IMR-90 (cell line): ENCODE results near the gene TTC23. TPM values are rescaled to one million over a fixed set of nuclear protein-coding genes. Genes with fewer than 3 reads are reported as not detected.

Experiments used
- ATAC-seq: fragments of 200-7000 bp; cut with Tn5 transposase; 2 replicates; pipeline ENCODE4 v1.9.1; 2020; ENCODE audit warnings: low read depth, mild to moderate bottlenecking, moderate library complexity
- BruUV-seq: library from RNA; stranded (reverse); fragments of 400-500 nt; replicated peaks from 2 replicates; lab custom pipeline; 2021; lab: Mats Ljungman, UMichigan
- CTCF ChIA-PET: fragments of 300-600 bp; formaldehyde crosslinking; extraction: SDS; loops from one replicate; lab custom pipeline; 2021; ENCODE audit warnings: antibody characterized with exemption; lab: Yijun Ruan, JAX
- POLR2A ChIA-PET: fragments of 300-600 bp; sonication (Branson Sonifier 250); formaldehyde crosslinking; loops from one replicate; lab custom pipeline; 2022; ENCODE audit warnings: antibody characterized with exemption; ENCODE audit not compliant: unreplicated experiment; lab: Charles Lee
- DNase-seq: peaks from one replicate; pipeline ENCODE4 v3.0.0; 2013
- H2AFZ ChIP-seq: replicated peaks from 2 replicates; pipeline ENCODE3; 2013; ENCODE audit warnings: low read length, mild to moderate bottlenecking; ENCODE audit not compliant: poor library complexity
- H2AK5ac ChIP-seq: 2 replicates; pipeline ENCODE4 v1.6.1; 2013; ENCODE audit warnings: low read depth, low read length, inconsistent platforms
- H2AK9ac ChIP-seq: replicated peaks from 2 replicates; pipeline ENCODE3; 2013; ENCODE audit warnings: mild to moderate bottlenecking, low read depth, low read length, moderate library complexity; ENCODE audit not compliant: poor library complexity
- H2BK120ac ChIP-seq: 2 replicates; pipeline ENCODE4 v1.6.1; 2013; ENCODE audit warnings: low read depth, low read length, inconsistent platforms
- H2BK15ac ChIP-seq: 3 replicates; pipeline ENCODE4 v1.6.1; 2013; ENCODE audit warnings: low read depth, low read length, inconsistent platforms
- H2BK20ac ChIP-seq: 2 replicates; pipeline ENCODE4 v1.6.1; 2013; ENCODE audit warnings: low read depth, mild to moderate bottlenecking, inconsistent platforms, low read length, moderate library complexity
- H2BK5ac ChIP-seq: 2 replicates; pipeline ENCODE4 v1.6.1; 2013; ENCODE audit warnings: mild to moderate bottlenecking, low read depth, low read length, inconsistent platforms; ENCODE audit not compliant: poor library complexity, severe bottlenecking
- H3K14ac ChIP-seq: replicated peaks from 2 replicates; pipeline ENCODE4 v1.6.1; 2013; ENCODE audit warnings: low read depth, low read length, inconsistent platforms
- H3K18ac ChIP-seq: 2 replicates; pipeline ENCODE4 v1.6.1; 2013; ENCODE audit warnings: low read depth, low read length, control low read depth
- H3K23ac ChIP-seq: 2 replicates; pipeline ENCODE4 v1.6.1; 2013; ENCODE audit warnings: low read depth, low read length, inconsistent platforms
- H3K27ac ChIP-seq: 2 replicates; pipeline ENCODE4 v1.5.1; 2013; ENCODE audit warnings: mild to moderate bottlenecking, control low read depth, low read length; ENCODE audit not compliant: insufficient read depth
- H3K27me3 ChIP-seq: 2 replicates; pipeline ENCODE4 v1.6.1; 2013; ENCODE audit warnings: low read length; ENCODE audit not compliant: control insufficient read depth, insufficient read depth
- H3K36me3 ChIP-seq: 2 replicates; pipeline ENCODE4 v1.6.1; 2013; ENCODE audit warnings: low read length, mixed read lengths; ENCODE audit not compliant: control insufficient read depth, insufficient read depth
- H3K4ac ChIP-seq: 2 replicates; pipeline ENCODE4 v1.6.1; 2013; ENCODE audit warnings: low read depth, low read length, inconsistent platforms
- H3K4me1 ChIP-seq: 2 replicates; pipeline ENCODE4 v1.6.1; 2013; ENCODE audit warnings: low read length, mixed read lengths; ENCODE audit not compliant: control insufficient read depth, insufficient read depth
- H3K4me2 ChIP-seq: 2 replicates; pipeline ENCODE4 v1.6.1; 2013; ENCODE audit warnings: low read depth, mild to moderate bottlenecking, control low read depth, low read length, moderate library complexity
- H3K4me3 ChIP-seq: 2 replicates; pipeline ENCODE4 v1.5.1; 2013; ENCODE audit warnings: low read depth, mild to moderate bottlenecking, control low read depth, low read length, moderate library complexity; ENCODE audit not compliant: insufficient read depth
- H3K56ac ChIP-seq: 2 replicates; pipeline ENCODE4 v1.6.1; 2013; ENCODE audit warnings: low read length, inconsistent platforms; ENCODE audit not compliant: insufficient read depth; ENCODE audit errors: extremely low read depth
- H3K79me1 ChIP-seq, 2 experiments: 2 replicates each; pipeline ENCODE4 v1.6.1; 2013; ENCODE audit warnings: low read length in 2 of 2, inconsistent platforms in 1 of 2, low read depth in 1 of 2
- H3K9ac ChIP-seq: 2 replicates; pipeline ENCODE4 v1.6.1; 2013; ENCODE audit warnings: low read depth, low read length, control low read depth
- H3K9me1 ChIP-seq: 2 replicates; pipeline ENCODE4 v1.6.1; 2013; ENCODE audit warnings: low read length, inconsistent platforms; ENCODE audit not compliant: insufficient read depth
- H3K9me3 ChIP-seq: 2 replicates; pipeline ENCODE4 v1.6.1; 2013; ENCODE audit warnings: low read length; ENCODE audit not compliant: control insufficient read depth, insufficient read depth
- H4K20me1 ChIP-seq: 2 replicates; pipeline ENCODE4 v1.6.1; 2013; ENCODE audit warnings: low read length, inconsistent platforms; ENCODE audit not compliant: insufficient read depth
- H4K5ac ChIP-seq: 2 replicates; pipeline ENCODE4 v1.6.1; 2013; ENCODE audit warnings: mild to moderate bottlenecking, low read depth, low read length, control low read depth
- H4K8ac ChIP-seq, 2 experiments: 2 replicates each; pipeline ENCODE4 v1.6.1; 2013; ENCODE audit warnings: low read depth in 2 of 2, low read length in 2 of 2, control low read depth in 1 of 2, inconsistent platforms in 1 of 2
- H4K91ac ChIP-seq: 2 replicates; pipeline ENCODE4 v1.6.1; 2013; ENCODE audit warnings: low read depth, low read length, inconsistent platforms; ENCODE audit not compliant: insufficient read depth
- CEBPB ChIP-seq: IDR thresholded peaks from 2 replicates; pipeline ENCODE4 v1.6.1; 2012; ENCODE audit warnings: low read depth, low read length, improper control_type of control experiment
- NFE2L2 ChIP-seq: fragments of 150-350 bp; IDR thresholded peaks from 2 replicates; pipeline ENCODE4 v1.6.1; 2016; ENCODE audit warnings: low read depth, mild to moderate bottlenecking, low read length
- RCOR1 ChIP-seq: IDR thresholded peaks from 2 replicates; pipeline ENCODE4 v1.6.1; 2012; ENCODE audit warnings: mild to moderate bottlenecking, low read length, improper control_type of control experiment; ENCODE audit not compliant: insufficient replicate concordance
- WGBS, 2 experiments: methylation state at CpG; one replicate each; pipeline versions ENCODE4 v1.1.5 to v1.1.7; 2013; ENCODE audit warnings: missing lambda C conversion rate in 2 of 2; ENCODE audit not compliant: insufficient read length in 1 of 2; ENCODE audit errors: extremely low coverage in 2 of 2; 5-methylcytosine and 5-hydroxymethylcytosine counted together
- dilution Hi-C: fragments of 300-500 bp; cut with HindIII; formaldehyde crosslinking; loops from one replicate; pipeline ENCODE4 v1.14.3; 2018; ENCODE audit warnings: low sequenced_read_pairs; ENCODE audit not compliant: unreplicated experiment
- in situ Hi-C: fragments of 300-500 bp; cut with MboI; formaldehyde crosslinking; loops from 3 replicates; pipeline ENCODE4 v1.14.3; 2019; ENCODE audit warnings: low sequenced_read_pairs, inconsistent platforms, mixed read lengths
- intact Hi-C: fragments of 100-400 bp; cut with micrococcal nuclease; formaldehyde crosslinking; loops from 2 replicates; pipeline ENCODE4 v1.10.0; 2022
- polyA plus RNA-seq, 3 experiments: library from polyadenylated mRNA; depleted of rRNA; stranded (reverse); fragments of >200 nt; gene quantifications; 2 replicates each; pipeline ENCODE4 v1.2.3, GENCODE V29; 2012; ENCODE audit warnings: low replicate concordance in 1 of 3
- total RNA-seq: library from RNA; depleted of rRNA; stranded (reverse); fragments of >200 nt; gene quantifications from 2 replicates; pipeline ENCODE4 v1.2.3, GENCODE V29; 2012
- TF ChIP-seq, protein P1 (sequence below): fragments of 150-350 bp; IDR thresholded peaks from 2 replicates; pipeline ENCODE4 v1.6.1; 2016; ENCODE audit warnings: low read depth, mild to moderate bottlenecking, low read length, moderate library complexity, borderline replicate concordance

TTC23 gene
- total and polyA plus RNA-seq, 2 of the 4 experiments (the other 2 are of a cell fraction) = 7.8 to 29.8 TPM

DNA sequence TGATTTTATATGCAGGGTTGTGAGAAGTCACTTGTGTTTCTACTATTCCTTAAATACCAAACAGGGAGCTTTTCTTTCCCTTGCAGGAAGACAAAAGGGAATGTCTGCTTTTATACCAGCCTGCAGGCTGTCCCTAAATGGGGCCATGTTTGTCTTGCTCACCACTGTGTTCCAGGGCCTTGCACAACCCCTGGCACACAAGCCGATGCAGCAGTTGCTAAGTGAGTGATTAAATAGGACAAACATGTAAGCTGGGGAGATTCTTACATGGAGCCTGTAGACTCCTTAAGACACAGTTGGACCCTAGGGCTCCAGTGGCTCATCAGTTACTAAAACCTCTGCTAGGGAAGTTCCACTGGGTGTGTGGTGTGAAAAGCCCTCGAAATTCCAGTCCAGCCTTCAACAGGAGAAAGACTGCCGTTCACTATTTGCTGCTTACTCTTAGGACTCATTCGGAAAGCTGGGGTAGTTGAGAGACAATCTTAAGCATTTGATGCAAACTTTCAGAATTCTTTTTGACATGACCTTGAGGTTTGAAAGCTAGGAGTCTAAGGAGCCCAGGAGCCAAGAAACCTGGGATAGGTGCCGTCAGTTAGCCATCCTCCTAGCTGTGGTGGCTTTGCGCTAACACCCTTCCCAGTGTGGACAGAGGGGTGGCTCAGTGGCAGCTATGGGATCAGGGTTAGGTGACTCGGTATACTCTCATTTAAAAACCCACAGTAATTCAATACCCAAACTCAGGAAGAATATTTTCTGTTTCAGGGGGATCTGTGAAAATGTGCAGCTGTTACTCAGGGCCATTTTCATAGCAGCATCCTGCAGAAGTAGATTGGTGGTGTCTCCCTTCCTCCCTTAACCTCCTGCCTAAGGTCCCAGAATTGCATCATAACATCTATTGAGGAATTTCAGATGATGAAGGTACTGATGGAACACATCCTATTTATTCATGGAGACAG, 105.4 kb downstream of the TTC23 start:
- H2BK120ac ChIP-seq = no peak overlapping the region
- H3K27ac ChIP-seq = no peak overlapping the region
- no TSS peak for BruUV-seq
- no peaks in the 10 kb centered on the region for H3K27me3 ChIP-seq
- H3K56ac ChIP-seq = no peak overlapping the region
- H3K9ac ChIP-seq = no peak overlapping the region
- no peaks in the 10 kb centered on the region; a peak in 1 of 4 replicates for H3K79me1 ChIP-seq
- WGBS, 2 experiments = 78% methylated on average over 3 of the region's 7 CpGs; no CpG with 5 or more reads in 1 of the 2 experiments
- no peak overlapping the region for H4K8ac ChIP-seq
- no peaks in the 10 kb centered on the region for H4K20me1 ChIP-seq
- ChIA-PET POLR2A (no interaction called here), CTCF (interaction anchor here (0.8 to 1.4 kb wide), 2 partner anchors 39 to 44 kb away, joined by 3 to 4 read pairs; partner anchors contain the start of gene SYNM)
- H3K14ac ChIP-seq = no peak overlapping the region; the same call in 1 of the 2 replicates
- H3K4me1 ChIP-seq = peaks cover 9% of the 10 kb centered on the region
- in situ Hi-C loops (no loop called here), dilution Hi-C loops (no loop called here), intact Hi-C loops (no loop called here)
- peak overlapping the region; percentile 18; the same call in 1 of the 2 replicates for H4K91ac ChIP-seq
- H2BK5ac ChIP-seq = no peak overlapping the region
- no peak overlapping the region for H2AK5ac ChIP-seq
- H3K4me3 ChIP-seq = no peak overlapping the region
- no peak overlapping the region for H2BK15ac ChIP-seq
- H3K36me3 ChIP-seq = 0 out of 2 replicates have a peak, but pooled peaks cover 2% of the 10 kb centered on the region
- DNase-seq (peak; percentile 31), ATAC-seq (peak; percentile 63)
- no peak overlapping the region for H4K5ac ChIP-seq
- H3K9me1 ChIP-seq = peaks cover 15% of the 10 kb centered on the region; the same call in 1 of the 2 replicates
- no peak overlapping the region for H2BK20ac ChIP-seq
- H3K18ac ChIP-seq = peak overlapping the region; percentile 28; the same call in 1 of the 2 replicates
- 0 out of 2 replicates have a peak overlapping the region, but pooled peaks have one; percentile 12 for H3K23ac ChIP-seq
- TF ChIP-seq CEBPB (peak; percentile 64), RCOR1 (no peak), NFE2L2 (no peak)
- TF ChIP-seq, protein P1, sequence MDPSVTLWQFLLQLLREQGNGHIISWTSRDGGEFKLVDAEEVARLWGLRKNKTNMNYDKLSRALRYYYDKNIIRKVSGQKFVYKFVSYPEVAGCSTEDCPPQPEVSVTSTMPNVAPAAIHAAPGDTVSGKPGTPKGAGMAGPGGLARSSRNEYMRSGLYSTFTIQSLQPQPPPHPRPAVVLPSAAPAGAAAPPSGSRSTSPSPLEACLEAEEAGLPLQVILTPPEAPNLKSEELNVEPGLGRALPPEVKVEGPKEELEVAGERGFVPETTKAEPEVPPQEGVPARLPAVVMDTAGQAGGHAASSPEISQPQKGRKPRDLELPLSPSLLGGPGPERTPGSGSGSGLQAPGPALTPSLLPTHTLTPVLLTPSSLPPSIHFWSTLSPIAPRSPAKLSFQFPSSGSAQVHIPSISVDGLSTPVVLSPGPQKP = no peak
- H3K9me3 ChIP-seq = no peaks in the 10 kb centered on the region
- H3K4me2 ChIP-seq = no peak overlapping the region
- H2AK9ac ChIP-seq = no peak overlapping the region
- H2AFZ ChIP-seq = no peak overlapping the region
- 0 out of 2 replicates have a peak overlapping the region, but pooled peaks have one; percentile 16 for H3K4ac ChIP-seq
